ENCODE measurements around the gene SIK3. TPM values are rescaled to one million over a fixed set of nuclear protein-coding genes. Genes with fewer than 3 reads are reported as not detected.

SIK3 gene
- polyA plus RNA-seq, 1 experiment, result 7.3 TPM

GRCh38 chr11:116975661-116976060, 122.6 kb downstream of the SIK3 start:
- CTCF ChIA-PET, result no interaction called here

GRCh38 chr11:116973270-116973669, 125.0 kb downstream of the SIK3 start:
- Histone ChIP-seq H3K4me3 (ENCODE audit: low read depth, low read length) (no peak overlapping the region), H3K27me3 (ENCODE audit: control insufficient read depth, insufficient read depth, low read length) (no peaks in the 10 kb centered on the region), H3K36me3 (ENCODE audit: control insufficient read depth, insufficient read depth, low read length) (no peaks in the 10 kb centered on the region)
- ChIA-PET POLR2A (no interaction called here), CTCF (interaction anchor here (1.1 kb wide), 1 partner anchor 93 kb away, joined by 3 read pairs; no protein-coding TSS in a partner anchor)
- DNase-seq (ENCODE audit: low read depth), result no peak
- no peak for TF ChIP-seq CTCF (IDR thresholded peaks at IDR 0.05; ENCODE audit: insufficient read depth, low read depth, low read length)

More at GRCh38 chr11:116975661-116976060, 122.6 kb downstream of the SIK3 start:
- no peaks in the 10 kb centered on the region for H3K36me3 ChIP-seq (ENCODE audit: control insufficient read depth, insufficient read depth, low read length)
- POLR2A ChIA-PET, result no interaction called here
- no peak overlapping the region for H3K4me3 ChIP-seq (ENCODE audit: low read depth, low read length)
- no peak for DNase-seq (ENCODE audit: low read depth)
- no peak for TF ChIP-seq CTCF (IDR thresholded peaks at IDR 0.05; ENCODE audit: insufficient read depth, low read depth, low read length)
- no peaks in the 10 kb centered on the region for H3K27me3 ChIP-seq (ENCODE audit: control insufficient read depth, insufficient read depth, low read length)

GRCh38 chr11:116972691-116973090, 125.5 kb downstream of the SIK3 start:
- TF ChIP-seq CTCF (IDR thresholded peaks at IDR 0.05; ENCODE audit: insufficient read depth, low read depth, low read length), result no peak
- ChIA-PET POLR2A (no interaction called here), CTCF (interaction anchor here (0.8 to 1.2 kb wide), 4 partner anchors 9 to 125 kb away, joined by 3 to 4 read pairs (median 3); no protein-coding TSS in a partner anchor)
- no peaks in the 10 kb centered on the region for H3K36me3 ChIP-seq (ENCODE audit: control insufficient read depth, insufficient read depth, low read length)
- DNase-seq (ENCODE audit: low read depth), result no peak
- no peak overlapping the region for H3K4me3 ChIP-seq (ENCODE audit: low read depth, low read length)
- no peaks in the 10 kb centered on the region for H3K27me3 ChIP-seq (ENCODE audit: control insufficient read depth, insufficient read depth, low read length)

- ChIA-PET CTCF (no interaction called here), POLR2A (no interaction called here)
- no peak for TF ChIP-seq CTCF (IDR thresholded peaks at IDR 0.05; ENCODE audit: insufficient read depth, low read depth, low read length)
- Histone ChIP-seq H3K27me3 (ENCODE audit: control insufficient read depth, insufficient read depth, low read length) (no peaks in the 10 kb centered on the region), H3K36me3 (ENCODE audit: control insufficient read depth, insufficient read depth, low read length) (no peaks in the 10 kb centered on the region), H3K4me3 (ENCODE audit: low read depth, low read length) (no peak overlapping the region)
- DNase-seq (ENCODE audit: low read depth), result no peak
These were observed 127.5 kb downstream of the SIK3 start for GRCh38 chr11:116970485-116971292.

- TF ChIP-seq CTCF (IDR thresholded peaks at IDR 0.05; ENCODE audit: insufficient read depth, low read depth, low read length), result no peak
- ChIA-PET POLR2A (no interaction called here), CTCF (no interaction called here)
- Histone ChIP-seq H3K27me3 (ENCODE audit: control insufficient read depth, insufficient read depth, low read length) (no peaks in the 10 kb centered on the region), H3K36me3 (ENCODE audit: control insufficient read depth, insufficient read depth, low read length) (no peaks in the 10 kb centered on the region), H3K4me3 (ENCODE audit: low read depth, low read length) (no peak overlapping the region)
- DNase-seq (ENCODE audit: low read depth), result no peak
These were observed 128.5 kb downstream of the SIK3 start for GRCh38 chr11:116969694-116970093.

All from BJ (cell line).